ENCODE results near the gene ALG12. TPM values are rescaled to one million over a fixed set of nuclear protein-coding genes. Genes with fewer than 3 reads are reported as not detected.

ALG12 gene
- polyA plus RNA-seq, 1 of the 3 experiments (the other 2 are of a cell fraction), result 9.9 TPM

GRCh38 chr22:49850959-49851802 is 67.1 kb downstream of the ALG12 start:
- Histone ChIP-seq H3K9me3 (no peaks in the 10 kb centered on the region), H4K20me1 (ENCODE audit: insufficient read depth) (peaks cover 20% of the 10 kb centered on the region), H3K9ac (no peak overlapping the region), H3K4me2 (no peak overlapping the region), H3K27ac (ENCODE audit: low read depth in 2 of 2, low read length in 1 of 2) (no peak overlapping the region), H3K27me3 (ENCODE audit: insufficient read depth) (peaks cover 28% of the 10 kb centered on the region), H3K79me2 (ENCODE audit: insufficient read depth) (peaks cover 21% of the 10 kb centered on the region), H3K4me1 (ENCODE audit: control insufficient read depth in 1 of 2, insufficient read depth in 2 of 2, low read depth in 1 of 2, low read length in 1 of 2) (peaks cover 0 to 19% of the 10 kb centered on the region in 2 experiments; a peak in 2 of 4 replicates), H3K36me3 (replicated peaks in 1 of 2; ENCODE audit: control insufficient read depth in 1 of 2, insufficient read depth in 2 of 2, low read length in 1 of 2) (no peaks in the 10 kb centered on the region), H3K9me2 (no peaks in the 10 kb centered on the region), H3F3A (replicated peaks; ENCODE audit: insufficient read depth) (peaks cover 11% of the 10 kb centered on the region), H3K4me3 (ENCODE audit: low read depth in 2 of 2, low read length in 1 of 2) (no peak overlapping the region), H2AFZ (ENCODE audit: low read depth) (no peak overlapping the region)
- 97% methylated on average over 7 of the region's 10 CpGs for WGBS (ENCODE audit: low lambda C conversion rate)
- ChIA-PET CTCF (no interaction called here), POLR2A (no interaction called here)
- no peak for TF ChIP-seq REST (IDR thresholded peaks at IDR 0.05; ENCODE audit: low read depth, low read length)
- DNase-seq, result no peak

Small RNA genes within 50 kb of the gene (small RNA-seq; reads per million reads assigned to genes)
- gene MIR6821, result 0 to 7.8 (median 0) reads per million in 7 experiments

Other genes with a start within 250 kb of the ALG12 start
- gene BRD1, start 90.6 kb downstream of the ALG12 start, polyA plus RNA-seq (2012; rRNA removed), result 7.8 and 10.3 TPM in 2 replicates
- 6.8 and 7.9 TPM in 2 replicates for gene ZBED4, start 64.6 kb downstream of the ALG12 start, polyA plus RNA-seq (2012; rRNA removed)
- gene CRELD2, start 196 bp upstream of the ALG12 start, polyA plus RNA-seq (2012; rRNA removed), result 92.5 and 113 TPM in 2 replicates
- 9.9 and 15.3 TPM in 2 replicates for gene PIM3, start 42.3 kb upstream of the ALG12 start, polyA plus RNA-seq (2012; rRNA removed)
- gene IL17REL, start 94.3 kb upstream of the ALG12 start, polyA plus RNA-seq (2012; rRNA removed), result not detected in 2 replicates
- not detected in 2 replicates for gene TTLL8, start 139.9 kb upstream of the ALG12 start, polyA plus RNA-seq (2012; rRNA removed)
- gene MLC1, start 167.0 kb upstream of the ALG12 start, polyA plus RNA-seq (2012; rRNA removed), result not detected in 2 replicates
- 2.1 and 3.0 TPM in 2 replicates for gene MOV10L1, start 171.6 kb upstream of the ALG12 start, polyA plus RNA-seq (2012; rRNA removed)